Measurements from ENCODE around the gene RYK. TPM values are rescaled to one million over a fixed set of nuclear protein-coding genes. Genes with fewer than 3 reads are reported as not detected.
A peak's percentile ranks its signal among the peaks of the same experiment; 100 is the strongest.
"Not testable (repeated sequence)": the region's sequence is repeated elsewhere in the genome, so short reads cannot be mapped to it uniquely, and the experiment has no call there.

RYK gene
- total RNA-seq, 2 donors from 2014 or later = 42.9 to 44.9 TPM

DNA sequence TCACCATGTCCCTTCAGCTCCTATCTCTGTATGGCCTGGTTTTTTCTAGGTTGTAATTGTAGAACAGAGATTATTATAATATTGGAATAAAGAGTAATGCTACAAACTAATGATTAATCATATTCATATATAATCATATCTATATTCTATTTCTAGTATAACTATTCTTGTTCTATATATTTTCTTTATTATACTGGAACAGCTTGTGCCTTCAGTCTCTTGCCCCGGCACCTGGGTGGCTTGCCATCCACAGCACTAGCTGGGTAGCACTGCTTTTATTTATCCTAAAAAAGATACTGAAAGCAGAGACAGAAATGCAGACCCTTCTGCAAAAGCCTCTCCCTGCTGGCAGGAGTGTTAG lies 25.9 kb downstream of the RYK start:
- DNase-seq; H3K36me3 Mint-ChIP-seq (ENCODE audit: low read depth); H3K27ac Mint-ChIP-seq; ATAC-seq; H3K9me3 ChIP-seq (ENCODE audit: control insufficient read depth, low read length, poor library complexity, severe bottlenecking); H3K4me3 Mint-ChIP-seq; H3K27me3 Mint-ChIP-seq: not testable (repeated sequence)
- H3K4me1 Mint-ChIP-seq = peaks cover 19% of the 10 kb centered on the region

GRCh38 chr3:134222835-134223234 lies 27.8 kb downstream of the RYK start:
- Mint-ChIP-seq H3K4me3 (no peak overlapping the region), H3K4me1 (peaks cover 19% of the 10 kb centered on the region), H3K27me3 (no peaks in the 10 kb centered on the region), H3K27ac (no peak overlapping the region), H3K36me3 (ENCODE audit: low read depth) (peaks cover 4% of the 10 kb centered on the region)
- H3K9me3 ChIP-seq (ENCODE audit: control insufficient read depth, low read length, poor library complexity, severe bottlenecking) = no peaks in the 10 kb centered on the region
- DNase-seq = no peak
- no peak for ATAC-seq

- ATAC-seq (no peak), DNase-seq (no peak)
- Mint-ChIP-seq H3K4me1 (peaks cover 31% of the 10 kb centered on the region), H3K27me3 (no peaks in the 10 kb centered on the region), H3K27ac (no peak overlapping the region), H3K36me3 (ENCODE audit: low read depth) (peaks cover 6% of the 10 kb centered on the region), H3K4me3 (no peak overlapping the region)
- no peaks in the 10 kb centered on the region for H3K9me3 ChIP-seq (ENCODE audit: control insufficient read depth, low read length, poor library complexity, severe bottlenecking)
Measured at GRCh38 chr3:134216851-134217250, 33.8 kb downstream of the RYK start.

DNA sequence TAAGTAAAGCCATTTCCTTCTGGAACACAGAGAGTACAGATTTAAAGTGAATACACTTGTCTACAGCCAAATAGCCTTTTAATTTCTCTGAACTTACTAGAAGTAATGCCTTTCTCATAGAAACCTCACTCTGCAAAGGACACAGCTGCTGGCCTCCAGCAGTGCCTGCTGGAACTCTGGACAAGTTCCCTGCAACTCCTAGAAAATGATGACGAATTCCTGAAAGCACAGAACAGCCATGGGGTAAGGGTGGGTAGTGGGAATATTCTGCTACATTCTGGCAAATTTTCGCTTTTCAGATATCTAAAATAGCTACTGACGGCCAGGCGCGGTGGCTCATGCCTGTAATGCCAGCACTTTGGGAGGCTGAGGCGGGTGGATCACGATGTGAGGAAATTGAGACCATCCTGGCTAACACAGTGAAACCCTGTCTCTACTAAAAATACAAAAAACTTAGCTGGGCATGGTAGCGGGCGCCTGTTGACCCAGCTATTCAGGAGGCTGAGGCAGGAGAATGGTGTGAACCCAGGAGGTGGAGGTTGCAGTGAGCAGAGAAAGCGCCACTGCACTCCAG lies 34.4 kb downstream of the RYK start:
- Mint-ChIP-seq H3K27ac (no peak overlapping the region), H3K4me1 (peaks cover 32% of the 10 kb centered on the region), H3K27me3 (no peaks in the 10 kb centered on the region), H3K36me3 (ENCODE audit: low read depth) (peaks cover 6% of the 10 kb centered on the region), H3K4me3 (no peak overlapping the region)
- H3K9me3 ChIP-seq (ENCODE audit: control insufficient read depth, low read length, poor library complexity, severe bottlenecking) = no peaks in the 10 kb centered on the region
- ATAC-seq = no peak
- no peak for DNase-seq

- no peak for ATAC-seq
- no peaks in the 10 kb centered on the region for H3K27me3 Mint-ChIP-seq
- no peak overlapping the region for H3K4me3 Mint-ChIP-seq
- peak overlapping the region; percentile 78 for H3K27ac Mint-ChIP-seq
- no peak for DNase-seq
- peaks cover 34% of the 10 kb centered on the region for H3K4me1 Mint-ChIP-seq
- no peaks in the 10 kb centered on the region for H3K9me3 ChIP-seq (ENCODE audit: control insufficient read depth, low read length, poor library complexity, severe bottlenecking)
- peaks cover 10% of the 10 kb centered on the region for H3K36me3 Mint-ChIP-seq (ENCODE audit: low read depth)
Measured at GRCh38 chr3:134214239-134214638, 36.4 kb downstream of the RYK start.

GRCh38 chr3:134212967-134213665 lies 37.5 kb downstream of the RYK start:
- peaks cover 25% of the 10 kb centered on the region for H3K4me1 Mint-ChIP-seq
- H3K36me3 Mint-ChIP-seq (ENCODE audit: low read depth) = peaks cover 9% of the 10 kb centered on the region
- H3K27me3 Mint-ChIP-seq = no peaks in the 10 kb centered on the region
- peak overlapping the region; percentile 24 for H3K27ac Mint-ChIP-seq
- no peaks in the 10 kb centered on the region for H3K9me3 ChIP-seq (ENCODE audit: control insufficient read depth, low read length, poor library complexity, severe bottlenecking)
- H3K4me3 Mint-ChIP-seq = no peak overlapping the region
- peak; percentile 68 to 82 (median 73) for DNase-seq
- peak; percentile 92 for ATAC-seq

DNA sequence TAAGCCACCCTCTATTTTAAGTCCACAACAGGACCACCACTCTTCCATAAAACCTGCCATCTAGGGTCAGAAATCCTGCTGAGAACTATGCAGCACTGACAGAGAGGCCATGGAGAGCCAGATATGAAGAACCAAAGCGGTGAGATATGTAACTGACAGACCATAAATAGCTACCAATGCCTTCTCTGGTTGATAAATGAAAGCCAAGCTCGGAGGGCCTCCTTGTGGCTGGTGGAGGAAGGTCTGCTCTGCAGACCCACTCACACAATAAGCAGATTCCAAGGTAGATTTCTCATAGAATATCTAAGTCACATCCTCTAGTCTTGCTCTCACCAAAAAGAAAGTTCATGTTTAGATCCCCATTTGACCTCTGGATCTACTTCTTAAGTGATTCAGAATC lies 38.9 kb downstream of the RYK start:
- H3K4me1 Mint-ChIP-seq = peaks cover 25% of the 10 kb centered on the region
- H3K4me3 Mint-ChIP-seq = no peak overlapping the region
- H3K27ac Mint-ChIP-seq = no peak overlapping the region
- H3K36me3 Mint-ChIP-seq (ENCODE audit: low read depth) = peaks cover 9% of the 10 kb centered on the region
- ATAC-seq (peak; percentile 48), DNase-seq (no peak)
- no peaks in the 10 kb centered on the region for H3K27me3 Mint-ChIP-seq
- H3K9me3 ChIP-seq (ENCODE audit: control insufficient read depth, low read length, poor library complexity, severe bottlenecking) = no peaks in the 10 kb centered on the region

DNA sequence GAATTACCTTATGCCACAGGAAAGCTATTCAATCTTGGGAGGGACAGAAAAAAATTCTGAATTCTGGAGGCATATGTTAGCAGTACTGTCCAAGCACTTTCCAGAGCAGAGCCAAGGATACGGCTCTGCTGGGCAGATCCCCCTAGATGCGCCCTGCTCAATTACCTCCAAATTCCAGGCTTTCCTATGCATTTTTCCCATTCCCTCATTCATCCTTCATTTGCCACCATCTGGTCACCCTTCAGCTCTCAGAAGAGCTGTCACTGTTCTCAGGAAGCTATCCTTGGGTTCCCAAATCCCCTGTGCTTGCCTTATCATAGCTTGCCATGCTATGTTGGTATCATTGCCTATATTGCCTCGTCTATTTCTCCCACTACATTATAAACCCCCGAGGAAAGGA lies 45.2 kb downstream of the RYK start:
- no peak overlapping the region for H3K27ac Mint-ChIP-seq
- DNase-seq (no peak), ATAC-seq (no peak)
- peaks cover 9% of the 10 kb centered on the region for H3K4me1 Mint-ChIP-seq
- H3K9me3 ChIP-seq (ENCODE audit: control insufficient read depth, low read length, poor library complexity, severe bottlenecking) = no peaks in the 10 kb centered on the region
- H3K4me3 Mint-ChIP-seq = no peak overlapping the region
- peaks cover 19% of the 10 kb centered on the region for H3K36me3 Mint-ChIP-seq (ENCODE audit: low read depth)
- no peaks in the 10 kb centered on the region for H3K27me3 Mint-ChIP-seq

- no peaks in the 10 kb centered on the region for H3K27me3 Mint-ChIP-seq
- peaks cover 11% of the 10 kb centered on the region for H3K4me1 Mint-ChIP-seq
- H3K36me3 Mint-ChIP-seq (ENCODE audit: low read depth) = peaks cover 22% of the 10 kb centered on the region
- ATAC-seq = no peak
- DNase-seq = no peak
- H3K4me3 Mint-ChIP-seq = no peak overlapping the region
- no peaks in the 10 kb centered on the region for H3K9me3 ChIP-seq (ENCODE audit: control insufficient read depth, low read length, poor library complexity, severe bottlenecking)
- no peak overlapping the region for H3K27ac Mint-ChIP-seq
Measured at GRCh38 chr3:134201201-134202130, 49.2 kb downstream of the RYK start.

- DNase-seq; H3K27ac Mint-ChIP-seq; H3K27me3 Mint-ChIP-seq; H3K9me3 ChIP-seq (ENCODE audit: control insufficient read depth, low read length, poor library complexity, severe bottlenecking); H3K4me1 Mint-ChIP-seq; ATAC-seq; H3K4me3 Mint-ChIP-seq: not testable (repeated sequence)
- H3K36me3 Mint-ChIP-seq (ENCODE audit: low read depth) = peaks cover 19% of the 10 kb centered on the region
Measured at GRCh38 chr3:134199880-134200279, 50.8 kb downstream of the RYK start.

- peaks cover 4% of the 10 kb centered on the region for H3K4me1 Mint-ChIP-seq
- H3K36me3 Mint-ChIP-seq (ENCODE audit: low read depth) = peaks cover 15% of the 10 kb centered on the region
- no peak for ATAC-seq
- H3K4me3 Mint-ChIP-seq = no peak overlapping the region
- no peaks in the 10 kb centered on the region for H3K9me3 ChIP-seq (ENCODE audit: control insufficient read depth, low read length, poor library complexity, severe bottlenecking)
- no peak for DNase-seq
- no peaks in the 10 kb centered on the region for H3K27me3 Mint-ChIP-seq
- H3K27ac Mint-ChIP-seq = no peak overlapping the region
Measured at GRCh38 chr3:134199240-134199639, 51.4 kb downstream of the RYK start.

DNA sequence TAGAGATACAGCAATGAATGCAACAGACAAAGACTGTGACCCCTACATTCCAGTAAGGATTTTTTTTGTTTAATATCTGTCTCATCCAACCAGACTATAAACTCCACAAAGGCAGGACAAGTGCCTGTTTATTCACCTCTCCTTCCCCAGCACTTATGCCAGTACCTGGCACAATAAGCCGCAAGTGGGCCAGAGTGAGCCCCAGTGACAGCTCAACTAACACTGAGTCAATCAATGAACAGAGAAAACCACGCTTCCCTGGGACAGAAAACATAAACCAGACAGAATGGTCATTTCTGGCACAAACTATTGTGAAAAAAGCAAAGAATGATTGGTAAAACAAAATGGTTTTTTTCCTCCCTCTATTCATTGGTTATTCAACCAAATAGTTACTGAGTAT lies 52.2 kb downstream of the RYK start:
- ATAC-seq (no peak), DNase-seq (no peak)
- Mint-ChIP-seq H3K27ac (no peak overlapping the region), H3K27me3 (no peaks in the 10 kb centered on the region), H3K4me3 (no peak overlapping the region), H3K4me1 (peaks cover 4% of the 10 kb centered on the region), H3K36me3 (ENCODE audit: low read depth) (peaks cover 15% of the 10 kb centered on the region)
- H3K9me3 ChIP-seq (ENCODE audit: control insufficient read depth, low read length, poor library complexity, severe bottlenecking) = no peaks in the 10 kb centered on the region

DNA sequence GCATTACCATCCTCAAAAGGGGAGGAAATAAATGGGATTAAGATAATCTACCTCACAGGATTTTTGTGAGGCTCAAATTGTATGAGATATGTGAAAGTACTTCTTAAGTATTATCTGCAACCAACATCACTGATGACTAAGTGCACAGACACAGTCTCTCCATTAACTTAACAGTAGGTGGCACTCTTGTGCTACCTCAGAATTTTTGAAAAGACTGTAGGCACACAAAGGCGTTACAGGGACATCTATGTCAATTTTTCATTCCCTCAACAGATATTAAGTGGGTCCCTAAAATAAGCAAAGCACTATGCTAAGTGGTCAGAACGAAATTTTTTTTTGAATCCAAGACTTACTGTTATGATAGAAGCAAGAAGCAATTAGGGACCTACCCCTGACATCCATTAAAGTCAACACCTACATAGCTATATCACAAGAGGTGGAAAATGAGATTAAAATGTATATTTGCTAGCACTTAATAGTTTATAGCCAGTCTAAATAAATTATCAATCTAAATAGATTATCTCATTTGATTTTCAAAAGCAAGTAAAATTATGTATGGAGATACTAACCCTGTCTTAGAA lies 52.9 kb downstream of the RYK start:
- peaks cover 4% of the 10 kb centered on the region for H3K4me1 Mint-ChIP-seq
- H3K36me3 Mint-ChIP-seq (ENCODE audit: low read depth) = peaks cover 15% of the 10 kb centered on the region
- DNase-seq (no peak), ATAC-seq (peak; percentile 74)
- no peaks in the 10 kb centered on the region for H3K27me3 Mint-ChIP-seq
- no peak overlapping the region for H3K4me3 Mint-ChIP-seq
- H3K27ac Mint-ChIP-seq = no peak overlapping the region
- no peaks in the 10 kb centered on the region for H3K9me3 ChIP-seq (ENCODE audit: control insufficient read depth, low read length, poor library complexity, severe bottlenecking)

Measured in T-helper 17 cell (primary cell).